Fibroblast of skin of right biceps (primary cell): ENCODE measurements around the gene ZNF33B.
A peak's percentile ranks its signal among the peaks of the same experiment; 100 is the strongest.
"Not testable (repeated sequence)": the region's sequence is repeated elsewhere in the genome, so short reads cannot be mapped to it uniquely, and the experiment has no call there.

Experiments
- DNase-seq: peaks from one replicate; pipeline ENCODE4 v3.0.0-alpha.2; 2013

Gene ZNF33B

DNA sequence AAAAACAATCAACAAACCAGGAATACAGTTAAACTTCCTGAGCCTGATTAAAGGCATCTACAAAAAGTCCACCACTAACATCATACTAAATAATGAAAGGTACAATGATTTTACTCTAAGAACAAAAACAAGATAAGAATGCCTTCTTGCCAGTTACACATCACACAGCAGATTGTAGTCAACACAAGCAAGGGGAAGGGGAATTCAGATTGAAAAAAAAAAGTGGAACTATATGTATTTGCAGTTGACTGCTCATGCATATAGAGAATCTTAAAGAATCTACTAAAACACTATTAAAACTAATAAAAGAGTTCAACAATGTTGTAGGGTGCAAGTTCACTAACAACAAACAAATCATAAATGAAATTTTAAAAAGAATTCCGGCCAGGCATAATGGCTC is 28.5 kb downstream of the ZNF33B start:
- no peak for DNase-seq

DNA sequence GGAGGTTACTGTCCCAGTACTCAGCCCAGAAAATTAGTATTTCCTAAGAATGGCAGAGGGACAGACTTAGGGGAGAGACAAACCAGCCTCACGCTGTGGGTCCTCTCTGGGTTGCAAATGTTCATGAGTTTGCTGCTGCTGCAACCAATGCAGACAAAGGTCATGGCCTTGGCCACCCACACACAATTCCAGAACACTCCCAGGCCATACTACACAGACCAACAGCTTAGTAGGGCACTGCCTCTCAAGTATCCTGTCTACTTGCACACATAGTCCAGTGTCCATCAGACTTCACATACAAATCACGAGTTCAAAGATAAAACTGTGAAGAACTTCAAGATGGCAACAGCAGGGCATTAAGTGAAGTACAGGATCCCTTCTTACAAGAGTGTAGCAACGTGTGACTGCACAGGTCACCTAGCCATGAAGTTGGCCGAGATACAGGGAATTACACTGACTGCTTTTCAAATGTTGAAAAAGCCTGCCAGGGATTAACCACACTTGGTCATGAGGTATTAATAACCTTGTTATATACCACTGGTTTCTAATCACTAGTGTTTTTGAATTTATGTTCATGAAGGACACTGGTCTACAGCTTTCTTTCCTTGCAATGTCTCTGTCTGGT is 40.0 kb downstream of the ZNF33B start:
- no peak for DNase-seq

DNA sequence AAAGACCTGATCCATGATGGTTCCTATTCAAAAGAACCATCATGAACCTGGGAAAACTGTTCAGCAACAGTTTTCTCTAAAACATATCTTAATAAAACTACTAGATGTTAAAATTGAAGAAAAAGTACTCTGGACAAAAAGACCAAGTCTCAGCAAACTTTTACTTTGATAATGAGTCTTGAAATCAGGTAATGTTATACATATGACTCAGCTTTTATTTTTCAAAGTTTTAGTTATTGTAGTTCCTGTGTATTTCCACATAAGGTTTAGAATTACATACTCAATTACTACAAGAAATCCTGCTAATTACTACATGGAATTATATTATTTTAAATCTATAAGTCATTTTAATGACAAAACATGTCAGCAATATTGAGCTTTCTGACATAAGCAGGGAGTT is 42.2 kb downstream of the ZNF33B start:
- DNase-seq, result no peak

DNA sequence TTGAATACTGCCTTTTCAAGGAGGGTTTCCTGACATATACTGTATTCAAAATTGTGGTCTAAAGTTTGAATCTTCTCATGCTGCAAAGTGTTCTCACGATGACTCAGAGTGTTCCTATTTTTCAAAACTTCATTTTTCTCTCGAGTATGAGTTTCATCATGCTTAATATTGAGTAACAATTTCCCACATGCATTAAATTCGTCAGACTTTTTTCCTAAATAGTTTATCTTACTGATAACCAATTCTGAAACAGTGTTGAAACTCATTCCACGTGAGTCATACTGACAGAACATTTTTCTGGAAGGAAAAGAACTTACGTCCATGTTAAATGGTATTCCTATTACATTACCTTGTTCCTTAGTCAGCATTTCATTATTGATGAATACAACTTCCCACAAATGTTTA is 44.1 kb downstream of the ZNF33B start:
- no peak for DNase-seq

DNA sequence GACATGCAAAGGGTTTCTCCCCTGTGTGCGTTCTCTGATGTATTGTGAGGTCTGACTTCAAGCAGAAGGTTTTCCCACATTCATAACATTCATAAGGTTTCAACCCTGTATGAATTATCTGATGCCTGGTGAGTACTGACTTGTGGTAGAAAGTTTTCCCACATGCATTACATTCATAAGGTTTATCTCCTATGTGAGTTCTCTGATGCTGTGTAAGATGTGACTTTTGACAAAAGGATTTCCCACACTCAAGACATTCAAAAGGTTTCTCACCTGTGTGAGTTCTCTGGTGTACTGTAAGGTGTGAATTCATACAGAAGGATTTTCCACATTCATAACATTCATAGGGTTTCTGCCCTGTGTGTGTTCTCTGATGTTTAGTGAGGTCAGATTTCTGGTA is 45.1 kb downstream of the ZNF33B start:
- DNase-seq, result no peak

DNA sequence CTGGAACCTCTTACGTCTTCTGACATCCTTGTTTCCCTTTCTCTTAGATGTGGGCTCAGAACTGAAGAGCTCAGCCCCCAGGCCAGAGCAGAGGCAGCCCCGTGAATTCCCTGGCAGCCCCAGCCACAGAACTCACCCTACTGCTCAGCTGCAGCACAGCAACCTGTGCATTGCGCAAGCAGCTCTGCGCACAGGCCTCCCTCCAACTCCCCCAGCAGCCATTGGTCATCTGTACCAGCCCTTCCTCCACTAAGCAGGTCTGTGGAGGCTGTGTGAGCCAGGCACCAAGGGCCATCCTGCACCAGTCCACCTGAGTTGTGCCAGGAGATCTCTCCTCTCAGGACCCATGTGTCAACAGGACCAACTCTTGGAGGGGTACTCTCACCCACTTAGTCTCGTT is 54.5 kb downstream of the ZNF33B start:
- no peak for DNase-seq

DNA sequence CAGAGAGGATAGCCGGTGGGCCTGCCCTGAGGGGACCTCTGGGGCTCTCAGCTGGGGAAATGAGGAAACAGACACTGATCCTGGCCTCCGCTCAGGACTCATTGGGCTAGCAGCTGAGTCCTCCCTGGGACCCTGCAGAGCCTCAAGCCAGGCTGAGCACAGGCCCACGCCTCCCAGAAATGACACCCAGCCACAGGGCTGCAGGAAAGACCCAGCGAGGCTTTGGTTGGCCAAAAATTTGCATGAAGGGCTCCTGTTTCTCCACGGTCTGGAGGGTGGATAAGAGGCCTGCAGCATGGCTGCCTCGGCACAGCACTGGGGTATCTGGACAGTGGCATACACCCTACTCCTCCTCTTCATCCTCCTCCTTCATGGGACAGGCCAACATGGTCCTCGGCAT is 60.4 kb downstream of the ZNF33B start:
- DNase-seq, result no peak

DNA sequence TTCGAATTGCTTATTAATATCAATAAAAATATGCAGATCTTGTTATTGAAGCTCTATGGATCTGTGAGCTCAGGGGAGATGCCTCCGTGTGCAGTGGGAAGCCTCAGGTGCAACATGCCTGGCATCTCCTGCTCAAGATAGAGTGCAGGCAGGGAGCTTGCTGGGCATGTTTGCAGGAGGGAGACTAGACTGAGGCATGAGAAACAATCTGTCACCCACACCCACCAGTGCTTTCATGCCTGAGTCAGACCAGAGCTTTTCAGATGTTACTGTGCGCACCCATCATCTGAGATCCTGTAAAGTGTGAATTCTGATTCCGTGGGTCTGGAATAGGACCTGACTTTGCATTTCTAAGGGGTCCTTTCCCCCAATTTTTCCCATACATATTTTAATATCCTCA is 62.0 kb downstream of the ZNF33B start:
- DNase-seq, result no peak

DNA sequence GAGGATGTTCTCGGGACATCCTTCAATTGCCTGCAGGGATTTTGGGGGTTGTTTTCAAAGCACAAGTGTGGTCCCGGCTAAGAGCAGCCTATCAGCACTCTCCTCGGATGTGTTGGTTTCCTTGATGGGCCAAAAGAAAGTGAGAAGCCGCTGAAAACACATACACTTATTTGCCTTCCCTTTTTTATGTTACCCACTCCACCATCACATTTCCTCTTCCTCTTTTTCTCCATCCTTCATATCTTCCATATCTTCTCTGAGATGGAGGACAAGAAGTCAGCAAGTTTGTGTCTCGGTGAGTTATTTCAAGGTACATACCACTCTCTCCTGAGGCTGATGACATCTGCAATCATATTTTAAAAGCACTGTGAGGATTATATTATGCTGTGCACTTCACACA is 64.0 kb downstream of the ZNF33B start:
- DNase-seq, result no peak

DNA sequence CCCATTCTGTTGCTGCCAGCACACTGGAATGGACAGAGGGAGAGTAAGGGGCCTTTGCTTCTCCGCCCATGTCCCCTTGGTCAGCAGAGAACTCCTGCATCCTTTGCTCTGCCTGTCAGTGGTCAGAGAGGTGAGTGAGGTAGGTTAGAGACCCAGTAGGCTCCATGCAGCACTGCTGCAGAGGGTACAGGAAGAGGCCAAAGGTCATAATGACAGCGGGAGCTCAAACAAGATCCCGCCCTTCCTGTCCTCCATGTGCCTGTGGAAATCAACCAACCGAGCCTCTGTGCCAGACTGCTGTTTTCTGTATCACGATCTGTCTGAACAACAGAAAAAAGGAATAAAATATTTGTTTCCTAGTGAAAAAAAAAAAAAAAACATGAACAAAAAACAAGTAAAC is 81.4 kb downstream of the ZNF33B start:
- no peak for DNase-seq

DNA sequence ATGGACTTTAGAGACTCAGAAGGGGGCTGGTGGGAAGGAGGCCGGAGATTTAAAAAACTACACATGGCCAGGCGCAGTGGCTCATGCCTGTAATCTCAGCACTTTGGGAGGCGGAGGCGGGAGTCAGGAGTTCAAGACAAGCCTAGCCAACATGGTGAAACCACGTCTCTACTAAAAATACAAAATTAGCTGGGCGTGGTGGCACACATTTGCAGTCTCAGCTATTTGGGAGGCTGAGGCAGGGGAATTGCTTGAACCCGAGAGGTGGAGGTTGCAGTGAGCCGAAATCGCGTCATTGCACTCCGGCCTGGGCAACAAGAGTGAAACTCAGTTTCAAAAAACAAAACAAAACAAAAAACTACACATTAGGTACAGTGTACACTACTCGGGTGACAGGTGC is 84.8 kb downstream of the ZNF33B start:
- not testable (repeated sequence) for DNase-seq

DNA sequence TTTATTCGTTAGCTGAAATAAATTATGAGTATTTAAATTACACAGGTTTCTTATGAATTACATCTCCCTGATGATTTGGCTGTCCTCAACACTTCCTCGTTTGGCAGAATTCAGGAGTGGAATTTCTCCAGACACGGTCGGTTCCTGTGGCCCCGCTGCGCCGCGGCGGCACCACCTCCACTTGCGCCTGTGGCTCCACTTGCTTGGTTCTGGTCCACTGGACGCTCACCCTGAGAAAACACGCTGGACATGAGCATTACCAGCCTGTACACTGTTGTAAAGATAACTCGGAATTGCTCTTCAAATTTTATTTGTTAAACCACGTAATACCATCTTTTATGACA is 85.3 kb downstream of the ZNF33B start:
- DNase-seq, result no peak

DNA sequence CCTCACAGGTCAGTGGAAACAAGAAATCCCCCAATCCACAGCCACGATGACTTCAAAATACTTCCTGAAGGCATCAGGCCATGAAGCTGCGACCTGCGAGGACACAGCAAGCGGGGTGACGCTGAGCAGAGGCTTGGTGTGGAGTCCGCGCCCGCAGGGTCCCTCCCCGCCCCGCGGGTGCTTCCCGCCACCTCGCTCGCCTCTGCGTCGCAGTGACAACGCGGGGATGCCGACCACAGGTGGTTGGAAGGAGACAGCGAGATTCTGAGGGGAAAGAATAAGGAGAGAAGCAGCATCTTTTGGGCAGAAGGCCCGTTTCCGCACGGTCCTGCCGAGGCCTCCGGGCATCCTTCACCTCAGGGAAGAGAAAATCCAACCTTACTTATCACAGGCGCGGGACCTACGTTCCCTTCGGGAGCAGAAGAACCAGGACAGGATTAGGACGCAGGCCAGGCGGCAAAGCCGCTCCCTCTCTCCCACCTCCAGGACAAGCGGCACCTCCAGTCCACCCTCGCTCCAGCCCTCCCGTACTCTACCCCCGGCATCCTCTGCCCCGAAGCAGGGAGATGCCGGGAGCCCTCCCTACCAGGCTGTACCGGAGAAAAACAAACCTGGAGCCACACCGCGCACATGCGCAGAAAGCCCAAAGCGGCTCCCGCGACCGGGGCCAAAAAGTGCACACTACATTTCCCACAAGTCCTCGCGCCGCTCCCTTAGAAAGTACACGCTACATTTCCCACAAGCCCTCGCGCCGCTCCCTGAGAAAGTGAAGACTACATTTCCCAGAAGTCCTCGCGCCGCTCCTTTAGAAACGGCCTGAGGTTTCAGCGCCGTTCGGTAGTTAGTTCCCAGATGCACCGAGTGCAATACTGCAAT is 85.9 kb downstream of the ZNF33B start:
- DNase-seq, result peak; percentile 97

DNA sequence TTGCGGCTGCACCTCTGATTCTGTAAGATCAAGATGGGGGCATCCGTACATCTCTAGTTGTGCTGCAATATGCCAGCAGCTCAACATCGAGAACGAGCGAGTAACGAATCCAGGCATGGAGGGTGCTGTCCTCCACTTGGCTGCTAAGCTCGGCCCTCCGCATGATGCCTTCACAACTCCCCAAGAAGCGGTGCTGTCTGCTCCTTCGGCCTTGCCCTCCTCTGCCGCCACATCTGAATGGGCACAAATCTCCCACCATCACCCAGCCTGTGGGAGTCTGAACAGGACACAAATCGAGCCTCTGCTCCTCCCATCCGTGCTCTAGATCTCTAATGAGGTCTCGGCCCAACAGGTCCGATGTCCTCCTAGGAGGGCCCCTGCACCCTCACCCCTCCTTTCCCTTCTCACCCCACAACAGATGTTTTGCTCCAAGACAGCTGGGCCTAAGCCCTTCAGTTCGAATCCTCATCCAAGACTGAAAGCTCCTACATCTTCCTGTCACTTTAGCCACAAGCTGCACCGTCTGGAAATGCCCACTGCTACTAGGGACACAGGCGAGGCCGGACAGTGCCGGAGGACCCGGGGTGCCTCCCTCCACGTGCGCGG is 86.7 kb downstream of the ZNF33B start:
- peak; percentile 3 for DNase-seq

DNA sequence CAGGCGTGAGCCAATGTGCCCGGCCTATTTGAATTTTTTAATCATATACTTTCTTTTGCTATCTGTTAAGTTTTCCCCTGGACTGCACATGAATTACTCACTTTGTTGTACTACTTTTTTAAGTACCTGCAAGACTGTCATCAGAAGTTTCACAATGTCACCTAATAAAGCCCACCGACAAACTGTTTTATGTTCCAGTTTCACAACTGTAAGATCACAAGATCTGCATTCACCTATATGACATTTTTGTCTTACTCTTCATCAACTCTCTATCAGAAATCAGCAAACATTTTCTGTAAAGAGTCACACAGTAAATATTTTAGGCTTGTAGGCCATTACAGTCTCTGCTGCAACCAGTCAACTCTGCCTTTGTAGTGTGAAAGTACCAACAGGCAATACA is 88.5 kb downstream of the ZNF33B start:
- no peak for DNase-seq

DNA sequence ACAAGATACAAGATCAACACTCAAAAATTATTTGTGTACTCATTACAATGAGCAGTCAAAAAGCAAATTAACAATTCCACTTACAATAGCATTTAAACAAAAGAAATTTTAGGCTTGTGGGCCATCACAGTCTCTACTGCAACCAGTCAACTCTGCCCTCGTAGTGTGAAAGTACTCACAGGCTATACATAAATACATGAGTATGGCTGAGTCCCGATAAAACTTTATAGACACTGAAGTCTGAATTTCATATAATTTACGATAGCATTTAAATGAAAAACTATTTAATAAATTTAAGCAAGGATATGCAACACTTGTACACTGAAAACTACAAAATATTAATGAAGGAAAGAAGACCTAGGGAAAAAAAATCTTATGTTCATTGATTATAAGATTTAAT is 90.1 kb downstream of the ZNF33B start:
- no peak for DNase-seq

DNA sequence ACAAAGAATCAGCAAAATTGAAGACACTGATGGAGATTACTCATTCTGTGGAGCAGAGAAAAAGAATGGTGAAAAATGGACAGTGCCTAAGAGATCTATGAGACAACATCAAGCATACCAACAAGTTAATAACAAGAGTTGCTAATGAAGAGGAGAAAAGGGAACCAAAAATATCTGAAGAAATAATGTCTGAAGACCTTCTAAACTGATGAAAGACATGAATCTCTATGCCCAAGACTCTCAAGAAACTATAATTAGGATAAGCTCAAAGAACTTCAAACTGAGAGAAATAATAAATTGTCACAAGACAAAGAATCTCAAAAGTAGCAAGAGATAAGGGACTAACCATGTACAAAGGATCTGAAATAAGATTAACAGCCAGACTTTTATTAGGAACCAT is 93.4 kb downstream of the ZNF33B start:
- DNase-seq, result no peak

DNA sequence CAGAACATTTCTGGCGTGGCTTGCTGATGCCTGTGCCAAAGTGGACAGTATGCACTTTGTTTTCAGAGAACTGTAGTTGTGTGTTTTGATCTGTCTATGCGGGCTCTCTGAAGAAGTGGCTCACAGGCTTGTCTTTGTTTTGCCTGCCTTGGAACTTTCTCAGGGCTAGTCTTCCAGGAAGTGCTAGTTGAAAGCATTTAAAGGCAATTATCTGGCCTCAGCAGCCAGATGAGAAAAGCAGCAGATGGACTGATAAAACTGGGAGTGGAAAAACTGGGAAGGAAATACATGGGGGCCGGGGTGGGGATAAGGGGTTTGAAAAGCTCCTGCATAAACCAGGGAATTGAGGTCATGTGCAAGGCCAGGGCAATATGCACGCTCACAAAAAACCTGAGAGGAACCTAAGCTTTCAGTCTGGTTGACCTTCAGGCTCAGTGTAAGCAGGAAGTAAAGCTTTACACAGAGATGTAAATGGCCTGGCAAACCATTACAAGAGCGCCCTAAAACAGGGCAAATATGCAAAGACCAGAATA is 94.5 kb downstream of the ZNF33B start:
- DNase-seq, result no peak
